ENCODE results near the gene BTBD16.

- TF ChIP-seq CTCF (IDR thresholded peaks at IDR 0.05) (peak in 5 of 6 experiments; percentile 30 to 74 (median 56)), POLR2A (IDR thresholded peaks at IDR 0.05) (no peak)
These were observed 8.6 kb downstream of the BTBD16 start for GRCh38 chr10:122279725-122280141.
